ENCODE measurements around the gene PKDCC.

- TF ChIP-seq, protein P1, sequence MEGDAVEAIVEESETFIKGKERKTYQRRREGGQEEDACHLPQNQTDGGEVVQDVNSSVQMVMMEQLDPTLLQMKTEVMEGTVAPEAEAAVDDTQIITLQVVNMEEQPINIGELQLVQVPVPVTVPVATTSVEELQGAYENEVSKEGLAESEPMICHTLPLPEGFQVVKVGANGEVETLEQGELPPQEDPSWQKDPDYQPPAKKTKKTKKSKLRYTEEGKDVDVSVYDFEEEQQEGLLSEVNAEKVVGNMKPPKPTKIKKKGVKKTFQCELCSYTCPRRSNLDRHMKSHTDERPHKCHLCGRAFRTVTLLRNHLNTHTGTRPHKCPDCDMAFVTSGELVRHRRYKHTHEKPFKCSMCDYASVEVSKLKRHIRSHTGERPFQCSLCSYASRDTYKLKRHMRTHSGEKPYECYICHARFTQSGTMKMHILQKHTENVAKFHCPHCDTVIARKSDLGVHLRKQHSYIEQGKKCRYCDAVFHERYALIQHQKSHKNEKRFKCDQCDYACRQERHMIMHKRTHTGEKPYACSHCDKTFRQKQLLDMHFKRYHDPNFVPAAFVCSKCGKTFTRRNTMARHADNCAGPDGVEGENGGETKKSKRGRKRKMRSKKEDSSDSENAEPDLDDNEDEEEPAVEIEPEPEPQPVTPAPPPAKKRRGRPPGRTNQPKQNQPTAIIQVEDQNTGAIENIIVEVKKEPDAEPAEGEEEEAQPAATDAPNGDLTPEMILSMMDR (IDR thresholded peaks at IDR 0.05): no peak
- TF ChIP-seq POLR2AphosphoS5 (IDR thresholded peaks at IDR 0.05) (no peak), POLR2A (IDR thresholded peaks at IDR 0.05) (no peak)
Measured at GRCh38 chr2:42009657-42010580, 37.9 kb upstream of the PKDCC start.
